Hepatocyte (in vitro differentiated cells): Measurements from ENCODE around the gene ACOT2.
"Not testable (repeated sequence)": the region's sequence is repeated elsewhere in the genome, so short reads cannot be mapped to it uniquely, and the experiment has no call there.

ENCODE experiments used
- CTCF ChIP-seq: fragments of 200-600 bp; sonication (generic); IDR thresholded peaks from 2 replicates; pipeline ENCODE4 v1.5.1; 2016; ENCODE audit warnings: antibody characterized with exemption, mild to moderate bottlenecking; ENCODE audit not compliant: poor library complexity
- EZH2 ChIP-seq: fragments of 200-600 bp; sonication (generic); IDR thresholded peaks from 2 replicates; pipeline ENCODE4 v1.6.1; 2016; ENCODE audit warnings: antibody characterized with exemption, mild to moderate bottlenecking, borderline replicate concordance
- EZH2phosphoT487 ChIP-seq: fragments of 200-600 bp; sonication (generic); IDR thresholded peaks from one replicate; pipeline ENCODE4 v1.6.1; 2018; ENCODE audit warnings: antibody characterized with exemption, mild to moderate bottlenecking, low read depth, moderate library complexity; ENCODE audit not compliant: unreplicated experiment, severe bottlenecking

DNA sequence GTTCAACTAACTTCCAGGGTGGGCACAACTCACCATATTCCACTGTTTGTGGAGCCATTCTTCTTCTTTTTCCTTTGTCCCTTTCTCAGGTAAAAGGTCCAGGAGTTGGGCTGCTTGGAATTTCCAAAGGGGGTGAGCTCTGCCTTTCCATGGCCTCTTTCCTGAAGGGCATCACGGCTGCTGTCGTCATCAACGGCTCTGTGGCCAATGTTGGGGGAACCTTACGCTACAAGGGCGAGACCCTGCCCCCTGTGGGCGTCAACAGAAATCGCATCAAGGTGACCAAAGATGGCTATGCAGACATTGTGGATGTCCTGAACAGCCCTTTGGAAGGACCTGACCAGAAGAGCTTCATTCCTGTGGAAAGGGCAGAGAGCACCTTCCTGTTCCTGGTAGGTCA is 26.1 kb upstream of the ACOT2 start:
- not testable (repeated sequence) for TF ChIP-seq EZH2, CTCF, EZH2phosphoT487
